ENCODE measurements around the gene TEX22.

TEX22 gene

DNA sequence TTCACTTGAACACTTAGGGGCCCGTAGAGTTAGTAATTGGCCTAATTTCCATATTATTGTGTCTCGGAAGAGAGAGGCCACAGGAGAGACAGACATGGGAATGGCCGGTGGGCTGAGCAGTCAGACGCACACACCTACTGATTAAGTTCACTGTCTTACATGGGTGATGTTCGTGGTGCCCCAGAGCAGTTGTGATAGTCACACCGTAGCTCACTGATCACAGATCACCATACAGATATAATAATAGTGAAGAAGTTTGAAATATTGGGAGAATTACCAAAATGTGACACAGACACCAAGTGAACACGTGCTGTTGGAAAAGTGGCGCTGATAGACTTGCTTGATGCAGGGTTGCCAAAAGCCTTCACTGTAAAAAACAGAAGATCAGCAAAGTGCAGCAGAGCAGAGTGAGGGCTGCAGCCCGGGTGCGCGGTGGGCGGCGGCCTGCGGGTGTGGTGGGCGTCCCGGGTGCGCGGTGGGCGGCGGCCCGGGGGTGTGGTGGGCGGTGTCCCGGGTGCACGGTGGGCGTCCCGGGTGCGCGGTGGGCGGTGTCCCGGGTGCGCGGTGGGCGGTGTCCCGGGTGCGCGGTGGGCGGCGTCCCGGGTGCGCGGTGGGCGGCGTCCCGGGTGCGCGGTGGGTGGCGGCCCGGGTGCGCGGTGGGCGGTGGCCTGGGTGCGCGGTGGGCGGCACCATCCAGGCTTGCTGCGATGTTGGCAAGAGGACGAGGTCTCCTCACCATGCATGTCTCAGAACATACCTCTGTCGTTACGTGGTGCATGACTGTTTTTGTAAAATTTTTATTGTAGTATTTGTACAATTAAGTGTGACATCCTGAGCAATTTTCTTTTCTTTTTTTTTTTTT lies 34.3 kb upstream of the TEX22 start:
- Histone ChIP-seq H3K27ac (ENCODE audit: low read depth, low read length) (no peak overlapping the region), H3K79me1 (ENCODE audit: low read length) (no peaks in the 10 kb centered on the region), H3K56ac (ENCODE audit: low read length) (no peak overlapping the region), H4K5ac (ENCODE audit: low read length) (no peak overlapping the region), H2BK15ac (replicated peaks; ENCODE audit: low read depth) (no peak overlapping the region), H3K4me3 (ENCODE audit: low read length) (no peak overlapping the region), H2BK5ac (ENCODE audit: low read length) (no peak overlapping the region), H2BK120ac (ENCODE audit: low read depth, low read length) (no peak overlapping the region), H3K36me3 (ENCODE audit: control insufficient read depth, insufficient read depth, low read length) (no peaks in the 10 kb centered on the region), H3K79me2 (ENCODE audit: control insufficient read depth, insufficient read depth, low read length) (no peaks in the 10 kb centered on the region), H3K9ac (ENCODE audit: low read length) (no peak overlapping the region), H3K4me2 (ENCODE audit: low read length) (no peak overlapping the region), H3K27me3 (ENCODE audit: insufficient read depth, low read length, poor library complexity) (no peaks in the 10 kb centered on the region), H3K18ac (ENCODE audit: low read length) (no peak overlapping the region), H3K23ac (ENCODE audit: low read length) (no peak overlapping the region), H4K8ac (ENCODE audit: low read depth, low read length) (no peak overlapping the region), H2AK5ac (ENCODE audit: low read length) (no peak overlapping the region), H3K4me1 (ENCODE audit: control insufficient read depth, low read depth, low read length) (no peaks in the 10 kb centered on the region), H3K4ac (ENCODE audit: low read depth, low read length) (no peak overlapping the region)
- no CpG with 5 or more reads among the region's 58 CpGs for whole genome bisulfite sequencing (ENCODE audit: extremely low coverage, insufficient coverage, low lambda C conversion rate)
- no peak for DNase-seq

DNA sequence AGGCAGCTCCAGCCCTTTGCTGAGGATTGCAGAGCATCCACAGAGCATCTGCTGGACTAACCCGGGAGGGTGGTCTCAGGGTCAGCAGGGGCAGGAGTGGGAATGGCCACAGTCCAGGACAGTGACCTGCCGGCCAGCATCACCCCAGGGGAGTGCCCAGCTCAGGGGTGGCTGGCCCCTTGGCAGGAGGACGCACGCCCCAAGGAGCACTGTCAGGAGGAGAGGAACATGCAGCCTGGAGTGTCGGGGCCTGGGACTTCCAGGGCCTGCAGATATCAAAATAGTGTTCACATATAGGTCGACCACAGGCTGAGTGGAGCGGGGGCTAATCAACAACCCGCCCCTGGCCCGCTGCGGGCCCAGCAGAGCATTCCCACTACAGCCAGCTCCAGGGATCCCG lies 33.2 kb upstream of the TEX22 start:
- Histone ChIP-seq H3K9ac (ENCODE audit: low read length) (no peak overlapping the region), H3K4me2 (ENCODE audit: low read length) (no peak overlapping the region), H2AK5ac (ENCODE audit: low read length) (no peak overlapping the region), H3K27me3 (ENCODE audit: insufficient read depth, low read length, poor library complexity) (no peaks in the 10 kb centered on the region), H3K4me3 (ENCODE audit: low read length) (no peak overlapping the region), H3K27ac (ENCODE audit: low read depth, low read length) (no peak overlapping the region), H2BK120ac (ENCODE audit: low read depth, low read length) (no peak overlapping the region), H3K23ac (ENCODE audit: low read length) (no peak overlapping the region), H2BK5ac (ENCODE audit: low read length) (no peak overlapping the region), H4K5ac (ENCODE audit: low read length) (no peak overlapping the region), H2BK15ac (replicated peaks; ENCODE audit: low read depth) (no peak overlapping the region), H3K4ac (ENCODE audit: low read depth, low read length) (no peak overlapping the region), H3K56ac (ENCODE audit: low read length) (no peak overlapping the region), H3K79me1 (ENCODE audit: low read length) (no peaks in the 10 kb centered on the region), H3K4me1 (ENCODE audit: control insufficient read depth, low read depth, low read length) (no peaks in the 10 kb centered on the region), H3K79me2 (ENCODE audit: control insufficient read depth, insufficient read depth, low read length) (no peaks in the 10 kb centered on the region), H4K8ac (ENCODE audit: low read depth, low read length) (no peak overlapping the region), H3K18ac (ENCODE audit: low read length) (no peak overlapping the region), H3K36me3 (ENCODE audit: control insufficient read depth, insufficient read depth, low read length) (no peaks in the 10 kb centered on the region)
- DNase-seq, result no peak
- WGBS (ENCODE audit: extremely low coverage, insufficient coverage, low lambda C conversion rate), result no CpG with 5 or more reads among the region's 11 CpGs

DNA sequence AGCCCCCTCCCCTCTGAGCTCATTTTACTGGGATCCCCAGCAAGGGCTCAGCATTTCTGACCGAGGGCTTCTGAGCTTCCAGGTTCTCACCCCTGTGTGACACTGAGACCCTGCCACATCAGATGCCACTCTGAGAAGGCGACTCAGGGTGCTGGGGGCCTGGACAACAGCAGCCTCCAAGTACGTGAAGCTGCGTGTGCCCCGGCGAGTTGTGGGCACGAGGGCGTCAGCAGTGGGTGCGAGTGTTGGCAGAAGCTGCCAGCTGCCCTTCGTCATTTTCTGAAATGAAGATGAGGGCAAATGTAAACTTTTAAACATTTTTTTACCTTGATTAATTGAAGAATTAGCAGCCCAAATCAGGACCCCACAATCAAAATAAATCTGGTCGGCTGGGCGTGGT lies 32.7 kb upstream of the TEX22 start:
- H3K4me2 ChIP-seq (ENCODE audit: low read length), result no peak overlapping the region
- H3K4ac ChIP-seq (ENCODE audit: low read depth, low read length), result no peak overlapping the region
- H4K5ac ChIP-seq (ENCODE audit: low read length), result no peak overlapping the region
- no peak overlapping the region for H3K27ac ChIP-seq (ENCODE audit: low read depth, low read length)
- H2AK5ac ChIP-seq (ENCODE audit: low read length), result no peak overlapping the region
- H2BK120ac ChIP-seq (ENCODE audit: low read depth, low read length), result no peak overlapping the region
- H2BK15ac ChIP-seq (replicated peaks; ENCODE audit: low read depth), result no peak overlapping the region
- no peak overlapping the region for H3K9ac ChIP-seq (ENCODE audit: low read length)
- no CpG with 5 or more reads among the region's 12 CpGs for WGBS (ENCODE audit: extremely low coverage, insufficient coverage, low lambda C conversion rate)
- no peaks in the 10 kb centered on the region for H3K27me3 ChIP-seq (ENCODE audit: insufficient read depth, low read length, poor library complexity)
- no peak overlapping the region for H2BK5ac ChIP-seq (ENCODE audit: low read length)
- DNase-seq, result no peak
- no peaks in the 10 kb centered on the region for H3K79me1 ChIP-seq (ENCODE audit: low read length)
- H4K8ac ChIP-seq (ENCODE audit: low read depth, low read length), result no peak overlapping the region
- H3K23ac ChIP-seq (ENCODE audit: low read length), result no peak overlapping the region
- no peak overlapping the region for H3K56ac ChIP-seq (ENCODE audit: low read length)
- H3K4me1 ChIP-seq (ENCODE audit: control insufficient read depth, low read depth, low read length), result no peaks in the 10 kb centered on the region
- H3K4me3 ChIP-seq (ENCODE audit: low read length), result no peak overlapping the region
- H3K79me2 ChIP-seq (ENCODE audit: control insufficient read depth, insufficient read depth, low read length), result no peaks in the 10 kb centered on the region
- no peak overlapping the region for H3K18ac ChIP-seq (ENCODE audit: low read length)
- no peaks in the 10 kb centered on the region for H3K36me3 ChIP-seq (ENCODE audit: control insufficient read depth, insufficient read depth, low read length)

DNA sequence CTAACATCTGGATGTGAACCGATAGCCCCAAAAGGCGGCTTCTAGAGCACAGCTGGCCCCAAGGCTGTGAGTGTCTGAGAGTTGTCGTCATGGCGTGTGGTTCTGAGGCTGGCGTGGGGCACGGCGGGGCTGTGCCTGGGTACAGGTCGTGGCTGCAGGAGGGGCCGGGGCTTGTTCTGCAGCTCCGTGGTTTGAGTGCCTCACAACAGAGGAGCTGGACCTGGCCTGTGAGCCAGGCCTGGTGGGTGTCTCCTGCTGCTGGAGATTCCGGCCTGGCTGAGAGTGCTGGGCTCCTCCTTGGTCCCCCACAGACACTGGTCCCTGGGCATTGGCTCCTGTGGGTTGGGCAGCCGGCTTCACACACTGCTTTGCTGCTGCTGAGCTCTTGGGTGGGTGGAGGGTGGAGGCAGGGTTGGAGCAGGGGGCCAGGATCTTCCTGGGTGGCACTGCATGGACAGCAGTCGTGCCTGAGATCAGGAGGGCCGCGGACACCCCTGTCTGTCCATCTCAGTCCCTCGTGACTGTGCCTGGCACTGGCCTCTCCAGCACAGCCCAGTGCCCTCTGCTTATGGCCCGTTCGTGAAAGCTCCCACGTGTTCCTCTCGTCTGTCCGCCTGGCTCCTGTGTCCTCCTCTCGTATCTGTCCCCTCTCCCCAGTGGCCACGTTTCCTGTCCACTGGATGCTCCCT lies 31.8 kb upstream of the TEX22 start:
- no peak for DNase-seq
- Histone ChIP-seq H2BK5ac (ENCODE audit: low read length) (no peak overlapping the region), H4K8ac (ENCODE audit: low read depth, low read length) (no peak overlapping the region), H3K4me1 (ENCODE audit: control insufficient read depth, low read depth, low read length) (no peaks in the 10 kb centered on the region), H3K9ac (ENCODE audit: low read length) (no peak overlapping the region), H2BK15ac (replicated peaks; ENCODE audit: low read depth) (no peak overlapping the region), H3K79me2 (ENCODE audit: control insufficient read depth, insufficient read depth, low read length) (no peaks in the 10 kb centered on the region), H3K23ac (ENCODE audit: low read length) (no peak overlapping the region), H3K56ac (ENCODE audit: low read length) (no peak overlapping the region), H4K5ac (ENCODE audit: low read length) (no peak overlapping the region), H3K27me3 (ENCODE audit: insufficient read depth, low read length, poor library complexity) (no peaks in the 10 kb centered on the region), H3K36me3 (ENCODE audit: control insufficient read depth, insufficient read depth, low read length) (no peaks in the 10 kb centered on the region), H3K79me1 (ENCODE audit: low read length) (no peaks in the 10 kb centered on the region), H3K4me2 (ENCODE audit: low read length) (no peak overlapping the region), H3K27ac (ENCODE audit: low read depth, low read length) (no peak overlapping the region), H3K18ac (ENCODE audit: low read length) (no peak overlapping the region), H3K4me3 (ENCODE audit: low read length) (no peak overlapping the region), H3K4ac (ENCODE audit: low read depth, low read length) (no peak overlapping the region), H2AK5ac (ENCODE audit: low read length) (no peak overlapping the region), H2BK120ac (ENCODE audit: low read depth, low read length) (no peak overlapping the region)
- no CpG with 5 or more reads among the region's 23 CpGs for WGBS (ENCODE audit: extremely low coverage, insufficient coverage, low lambda C conversion rate)

DNA sequence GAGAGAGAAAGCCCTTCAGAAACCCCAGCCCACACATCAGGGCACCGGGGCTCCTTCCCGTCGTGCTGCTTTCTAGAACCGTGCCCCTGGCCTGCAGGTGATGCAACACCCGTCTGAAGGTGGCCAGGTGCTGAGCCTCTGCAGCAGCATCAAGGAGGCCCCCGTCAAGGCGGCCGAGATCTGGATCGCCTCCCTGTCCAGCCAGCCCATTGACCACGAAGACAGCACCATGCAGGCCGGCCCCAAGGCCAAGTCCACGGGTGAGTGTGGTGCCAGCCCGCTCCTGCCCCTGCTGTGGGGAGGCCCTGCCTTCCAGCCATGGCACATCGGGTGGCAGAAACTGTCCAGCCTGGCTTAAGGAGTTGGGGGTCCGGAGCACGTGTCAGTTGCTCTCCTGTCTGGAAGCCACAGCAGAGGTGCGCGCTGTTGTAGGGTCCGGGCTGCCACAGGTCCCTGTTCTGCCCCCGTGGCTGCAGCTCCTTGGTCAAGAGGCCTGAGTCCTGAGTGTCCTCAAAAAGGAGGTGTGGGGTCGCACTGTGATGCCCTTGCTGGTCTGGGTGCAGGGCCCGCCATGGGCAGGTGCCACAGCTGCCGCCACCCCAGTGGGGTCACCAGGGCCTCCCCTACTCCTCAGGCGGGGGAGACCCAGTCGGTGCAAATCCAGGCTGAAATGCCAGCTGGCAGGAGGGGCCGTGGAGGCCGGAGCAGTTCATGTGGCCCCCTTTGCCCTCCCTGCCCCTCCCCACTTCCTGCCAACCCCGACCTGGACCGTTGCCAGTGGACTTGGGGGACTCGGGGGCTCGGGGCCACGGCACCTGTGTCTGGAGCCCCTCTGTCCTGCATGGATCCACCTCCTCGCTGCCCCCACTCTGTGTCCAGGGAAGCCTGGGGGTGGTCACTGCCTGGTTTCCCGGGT lies 31.0 kb upstream of the TEX22 start:
- no peaks in the 10 kb centered on the region for H3K27me3 ChIP-seq (ENCODE audit: insufficient read depth, low read length, poor library complexity)
- no peaks in the 10 kb centered on the region for H3K4me1 ChIP-seq (ENCODE audit: control insufficient read depth, low read depth, low read length)
- no peak overlapping the region for H3K4ac ChIP-seq (ENCODE audit: low read depth, low read length)
- no peak overlapping the region for H3K27ac ChIP-seq (ENCODE audit: low read depth, low read length)
- H3K23ac ChIP-seq (ENCODE audit: low read length), result no peak overlapping the region
- WGBS (ENCODE audit: extremely low coverage, insufficient coverage, low lambda C conversion rate), result no CpG with 5 or more reads among the region's 34 CpGs
- H4K5ac ChIP-seq (ENCODE audit: low read length), result no peak overlapping the region
- H3K18ac ChIP-seq (ENCODE audit: low read length), result no peak overlapping the region
- no peaks in the 10 kb centered on the region for H3K36me3 ChIP-seq (ENCODE audit: control insufficient read depth, insufficient read depth, low read length)
- H2BK15ac ChIP-seq (replicated peaks; ENCODE audit: low read depth), result no peak overlapping the region
- H2BK5ac ChIP-seq (ENCODE audit: low read length), result no peak overlapping the region
- no peak overlapping the region for H3K56ac ChIP-seq (ENCODE audit: low read length)
- no peak overlapping the region for H3K9ac ChIP-seq (ENCODE audit: low read length)
- H3K4me3 ChIP-seq (ENCODE audit: low read length), result no peak overlapping the region
- no peak overlapping the region for H4K8ac ChIP-seq (ENCODE audit: low read depth, low read length)
- H3K79me1 ChIP-seq (ENCODE audit: low read length), result no peaks in the 10 kb centered on the region
- H2BK120ac ChIP-seq (ENCODE audit: low read depth, low read length), result no peak overlapping the region
- H3K4me2 ChIP-seq (ENCODE audit: low read length), result no peak overlapping the region
- H3K79me2 ChIP-seq (ENCODE audit: control insufficient read depth, insufficient read depth, low read length), result no peaks in the 10 kb centered on the region
- DNase-seq, result no peak
- no peak overlapping the region for H2AK5ac ChIP-seq (ENCODE audit: low read length)
